SK-N-SH treated with all-trans-retinoic acid at 6 μM for 48 hours (cell line): Measurements from ENCODE around the gene HDAC5.
"Not testable (repeated sequence)": the region's sequence is repeated elsewhere in the genome, so short reads cannot be mapped to it uniquely, and the experiment has no call there.

Experiments used
- ATAC-seq: fragments of 200-7000 bp; cut with Tn5 transposase; 3 replicates; pipeline ENCODE4 v1.9.1; 2020; ENCODE audit warnings: mild to moderate bottlenecking, moderate library complexity
- ARNTL ChIP-seq: fragments of 450-650 bp; formaldehyde crosslinking; IDR thresholded peaks from 2 replicates; pipeline ENCODE4 v1.5.0; 2020; ENCODE audit warnings: low read depth, mild to moderate bottlenecking, moderate library complexity, borderline replicate concordance
- BACH2 ChIP-seq: fragments of 250-450 bp; sonication (Bioruptor Pico); IDR thresholded peaks from 2 replicates; pipeline ENCODE4 v1.9.0; 2021; ENCODE audit warnings: mild to moderate bottlenecking, borderline replicate concordance
- CREB5 ChIP-seq: fragments of 250-450 bp; sonication (Bioruptor Pico); IDR thresholded peaks from 2 replicates; pipeline ENCODE4 v1.5.1; 2020; ENCODE audit warnings: low read depth, mild to moderate bottlenecking, moderate library complexity
- CSDC2 ChIP-seq: fragments of 250-450 bp; sonication (Bioruptor Pico); IDR thresholded peaks from 2 replicates; pipeline ENCODE4 v1.5.0; 2020; ENCODE audit warnings: mild to moderate bottlenecking, moderate library complexity
- CSRNP3 ChIP-seq: fragments of 250-450 bp; sonication (Bioruptor Pico); IDR thresholded peaks from 2 replicates; pipeline ENCODE4 v1.5.1; 2021; ENCODE audit warnings: mild to moderate bottlenecking, moderate library complexity
- ESRRG ChIP-seq: fragments of 250-450 bp; sonication (Bioruptor Pico); IDR thresholded peaks from 2 replicates; pipeline ENCODE4 v1.6.1; 2021; ENCODE audit warnings: mild to moderate bottlenecking
- ISL1 ChIP-seq: fragments of 250-450 bp; sonication (Bioruptor Pico); IDR thresholded peaks from 2 replicates; pipeline ENCODE4 v2.1.2; 2022; ENCODE audit warnings: mild to moderate bottlenecking, moderate library complexity
- OSR1 ChIP-seq: fragments of 250-450 bp; sonication (Bioruptor Pico); IDR thresholded peaks from 2 replicates; pipeline ENCODE4 v1.8.0; 2022; ENCODE audit warnings: moderate library complexity, mild to moderate bottlenecking, inconsistent platforms
- PATZ1 ChIP-seq: fragments of 250-450 bp; sonication (Bioruptor Pico); IDR thresholded peaks from 2 replicates; pipeline ENCODE4 v1.8.0; 2020; ENCODE audit warnings: mild to moderate bottlenecking, moderate library complexity, borderline replicate concordance
- PPARA ChIP-seq: fragments of 250-450 bp; sonication (Bioruptor Pico); IDR thresholded peaks from 2 replicates; pipeline ENCODE4 v1.5.0; 2020; ENCODE audit warnings: mild to moderate bottlenecking, borderline replicate concordance
- RARB ChIP-seq: fragments of 250-450 bp; sonication (Bioruptor Pico); IDR thresholded peaks from 2 replicates; pipeline ENCODE4 v1.8.0; 2021; ENCODE audit warnings: mild to moderate bottlenecking, moderate library complexity
- SNAI2 ChIP-seq: fragments of 250-450 bp; sonication (Bioruptor Pico); IDR thresholded peaks from 2 replicates; pipeline ENCODE4 v1.5.0; 2020; ENCODE audit warnings: mild to moderate bottlenecking, moderate library complexity
- TCF4 ChIP-seq: fragments of 250-450 bp; sonication (Bioruptor Pico); IDR thresholded peaks from 2 replicates; pipeline ENCODE4 v1.8.0; 2021; ENCODE audit warnings: mild to moderate bottlenecking, moderate library complexity, borderline replicate concordance
- TOX ChIP-seq: fragments of 250-450 bp; sonication (Bioruptor Pico); IDR thresholded peaks from 2 replicates; pipeline ENCODE4 v1.8.0; 2021; ENCODE audit warnings: mild to moderate bottlenecking, moderate library complexity, borderline replicate concordance
- TSHZ2 ChIP-seq: fragments of 250-450 bp; sonication (Bioruptor Pico); IDR thresholded peaks from 2 replicates; pipeline ENCODE4 v1.5.0; 2020; ENCODE audit warnings: mild to moderate bottlenecking, moderate library complexity
- ZC3H10 ChIP-seq: fragments of 250-450 bp; sonication (Bioruptor Pico); IDR thresholded peaks from 2 replicates; pipeline ENCODE4 v1.5.1; 2021; ENCODE audit warnings: mild to moderate bottlenecking, moderate library complexity
- ZFP3 ChIP-seq: fragments of 250-450 bp; sonication (Bioruptor Pico); IDR thresholded peaks from 2 replicates; pipeline ENCODE4 v1.5.0; 2020; ENCODE audit warnings: mild to moderate bottlenecking, moderate library complexity
- ZFP30 ChIP-seq: fragments of 450-650 bp; formaldehyde crosslinking; IDR thresholded peaks from 2 replicates; pipeline ENCODE4 v1.5.0; 2022; ENCODE audit warnings: mild to moderate bottlenecking, moderate library complexity
- ZNF565 ChIP-seq: fragments of 450-650 bp; formaldehyde crosslinking; conservative IDR thresholded peaks from 2 replicates; pipeline ENCODE4 v1.5.0; 2020; ENCODE audit warnings: low read depth, mild to moderate bottlenecking, moderate library complexity
- ZNF70 ChIP-seq: fragments of 450-650 bp; formaldehyde crosslinking; IDR thresholded peaks from 2 replicates; pipeline ENCODE4 v1.5.0; 2020; ENCODE audit warnings: mild to moderate bottlenecking, moderate library complexity
- ZNF8 ChIP-seq: fragments of 450-650 bp; formaldehyde crosslinking; IDR thresholded peaks from 2 replicates; pipeline ENCODE4 v1.5.0; 2020; ENCODE audit warnings: mild to moderate bottlenecking, moderate library complexity

Gene HDAC5

GRCh38 chr17:44037471-44037870 lies 86.0 kb downstream of the HDAC5 start (continued):
- no peak for TF ChIP-seq TSHZ2 (CRISPR knock-in tag)
- no peak for TF ChIP-seq SNAI2 (CRISPR knock-in tag)
- TF ChIP-seq PPARA (CRISPR knock-in tag), result no peak
- TF ChIP-seq CSDC2 (CRISPR knock-in tag), result no peak

GRCh38 chr17:44034688-44035087 lies 88.8 kb downstream of the HDAC5 start:
- not testable (repeated sequence) for ATAC-seq

- TF ChIP-seq ISL1 (no peak), ESRRG (no peak), RARB (CRISPR knock-in tag) (no peak), TOX (CRISPR knock-in tag) (no peak), TCF4 (CRISPR knock-in tag) (no peak), OSR1 (CRISPR knock-in tag) (no peak), BACH2 (no peak), CREB5 (no peak), TSHZ2 (CRISPR knock-in tag) (no peak), ZFP30 (CRISPR knock-in tag) (no peak), ZC3H10 (CRISPR knock-in tag) (no peak)
- TF ChIP-seq, all 23 proteins: peak for 0
- no peak for ATAC-seq
These were observed 89.5 kb downstream of the HDAC5 start for GRCh38 chr17:44033861-44034408.

- TF ChIP-seq TOX (CRISPR knock-in tag) (no peak), ISL1 (no peak), ZNF565 (CRISPR knock-in tag) (no peak), ARNTL (CRISPR knock-in tag) (no peak), RARB (CRISPR knock-in tag) (no peak), ZC3H10 (CRISPR knock-in tag) (no peak), TSHZ2 (CRISPR knock-in tag) (no peak), CSDC2 (CRISPR knock-in tag) (no peak), ZFP30 (CRISPR knock-in tag) (no peak)
- ATAC-seq, result no peak
These were observed 93.0 kb downstream of the HDAC5 start for GRCh38 chr17:44030482-44030881.

- peak; percentile 9; the same call in 1 of the 3 replicates for ATAC-seq
- TF ChIP-seq ESRRG (no peak), TCF4 (CRISPR knock-in tag) (no peak), ZFP3 (CRISPR knock-in tag) (no peak), RARB (CRISPR knock-in tag) (no peak), CSRNP3 (CRISPR knock-in tag) (no peak), ISL1 (no peak), ZFP30 (CRISPR knock-in tag) (no peak), ZNF70 (CRISPR knock-in tag) (no peak), BACH2 (no peak), OSR1 (CRISPR knock-in tag) (no peak), ZNF8 (CRISPR knock-in tag) (no peak), PATZ1 (CRISPR knock-in tag) (no peak)
These were observed 93.7 kb downstream of the HDAC5 start for GRCh38 chr17:44029736-44030135.
